Osteocyte (in vitro differentiated cells): ENCODE measurements around the gene IRX2. TPM values are rescaled to one million over a fixed set of nuclear protein-coding genes. Genes with fewer than 3 reads are reported as not detected.

Experiments
- DNase-seq: peaks from one replicate; pipeline ENCODE4 v3.0.0; 2021; ENCODE audit warnings: mixed read lengths; ENCODE audit not compliant: unreplicated experiment; ENCODE audit errors: extremely low spot score
- H3K27ac Mint-ChIP-seq: one replicate; pipeline ENCODE4 v1.8.0; 2021; ENCODE audit warnings: mild to moderate bottlenecking, mixed read lengths; ENCODE audit not compliant: unreplicated experiment
- H3K27me3 Mint-ChIP-seq: one replicate; pipeline ENCODE4 v1.8.0; 2021; ENCODE audit warnings: mixed read lengths; ENCODE audit not compliant: unreplicated experiment
- H3K36me3 Mint-ChIP-seq: one replicate; pipeline ENCODE4 v1.8.0; 2021; ENCODE audit warnings: mixed read lengths; ENCODE audit not compliant: unreplicated experiment
- H3K4me1 Mint-ChIP-seq: one replicate; pipeline ENCODE4 v1.8.0; 2021; ENCODE audit warnings: mixed read lengths; ENCODE audit not compliant: unreplicated experiment
- H3K4me3 Mint-ChIP-seq: one replicate; pipeline ENCODE4 v1.8.0; 2021; ENCODE audit warnings: mild to moderate bottlenecking, moderate library complexity, mixed read lengths; ENCODE audit not compliant: unreplicated experiment
- H3K9me3 Mint-ChIP-seq: one replicate; pipeline ENCODE4 v1.8.0; 2021; ENCODE audit warnings: mixed read lengths; ENCODE audit not compliant: unreplicated experiment
- total RNA-seq: library from RNA; stranded (reverse); gene quantifications from 2 replicates; pipeline ENCODE4 v1.2.1, GENCODE V29; 2021
- TF ChIP-seq, protein P1 (sequence below): fragments of 200-600 bp; sonication (generic); IDR thresholded peaks from 2 replicates; pipeline ENCODE4 v1.5.0; 2021; ENCODE audit warnings: antibody characterized with exemption, mild to moderate bottlenecking, moderate library complexity

Gene IRX2
- total RNA-seq, 1 donor from 2014 or later, result 17.1 TPM

GRCh38 chr5:2740876-2741555, 10.5 kb downstream of the IRX2 start:
- Mint-ChIP-seq H3K9me3 (no peaks in the 10 kb centered on the region), H3K36me3 (peaks cover 12% of the 10 kb centered on the region), H3K4me3 (no peak overlapping the region), H3K27ac (no peak overlapping the region), H3K4me1 (peaks cover 21% of the 10 kb centered on the region), H3K27me3 (no peaks in the 10 kb centered on the region)
- DNase-seq, result peak; percentile 73
- TF ChIP-seq, protein P1, sequence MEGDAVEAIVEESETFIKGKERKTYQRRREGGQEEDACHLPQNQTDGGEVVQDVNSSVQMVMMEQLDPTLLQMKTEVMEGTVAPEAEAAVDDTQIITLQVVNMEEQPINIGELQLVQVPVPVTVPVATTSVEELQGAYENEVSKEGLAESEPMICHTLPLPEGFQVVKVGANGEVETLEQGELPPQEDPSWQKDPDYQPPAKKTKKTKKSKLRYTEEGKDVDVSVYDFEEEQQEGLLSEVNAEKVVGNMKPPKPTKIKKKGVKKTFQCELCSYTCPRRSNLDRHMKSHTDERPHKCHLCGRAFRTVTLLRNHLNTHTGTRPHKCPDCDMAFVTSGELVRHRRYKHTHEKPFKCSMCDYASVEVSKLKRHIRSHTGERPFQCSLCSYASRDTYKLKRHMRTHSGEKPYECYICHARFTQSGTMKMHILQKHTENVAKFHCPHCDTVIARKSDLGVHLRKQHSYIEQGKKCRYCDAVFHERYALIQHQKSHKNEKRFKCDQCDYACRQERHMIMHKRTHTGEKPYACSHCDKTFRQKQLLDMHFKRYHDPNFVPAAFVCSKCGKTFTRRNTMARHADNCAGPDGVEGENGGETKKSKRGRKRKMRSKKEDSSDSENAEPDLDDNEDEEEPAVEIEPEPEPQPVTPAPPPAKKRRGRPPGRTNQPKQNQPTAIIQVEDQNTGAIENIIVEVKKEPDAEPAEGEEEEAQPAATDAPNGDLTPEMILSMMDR, result no peak

- peak; percentile 81 for DNase-seq
- TF ChIP-seq, protein P1, result no peak
- Mint-ChIP-seq H3K4me1 (peaks cover 14% of the 10 kb centered on the region), H3K27me3 (no peaks in the 10 kb centered on the region), H3K4me3 (peak overlapping the region; percentile 72), H3K36me3 (peaks cover 8% of the 10 kb centered on the region), H3K27ac (no peak overlapping the region), H3K9me3 (no peaks in the 10 kb centered on the region)
These were observed 11.2 kb downstream of the IRX2 start for GRCh38 chr5:2740051-2740875.

DNA sequence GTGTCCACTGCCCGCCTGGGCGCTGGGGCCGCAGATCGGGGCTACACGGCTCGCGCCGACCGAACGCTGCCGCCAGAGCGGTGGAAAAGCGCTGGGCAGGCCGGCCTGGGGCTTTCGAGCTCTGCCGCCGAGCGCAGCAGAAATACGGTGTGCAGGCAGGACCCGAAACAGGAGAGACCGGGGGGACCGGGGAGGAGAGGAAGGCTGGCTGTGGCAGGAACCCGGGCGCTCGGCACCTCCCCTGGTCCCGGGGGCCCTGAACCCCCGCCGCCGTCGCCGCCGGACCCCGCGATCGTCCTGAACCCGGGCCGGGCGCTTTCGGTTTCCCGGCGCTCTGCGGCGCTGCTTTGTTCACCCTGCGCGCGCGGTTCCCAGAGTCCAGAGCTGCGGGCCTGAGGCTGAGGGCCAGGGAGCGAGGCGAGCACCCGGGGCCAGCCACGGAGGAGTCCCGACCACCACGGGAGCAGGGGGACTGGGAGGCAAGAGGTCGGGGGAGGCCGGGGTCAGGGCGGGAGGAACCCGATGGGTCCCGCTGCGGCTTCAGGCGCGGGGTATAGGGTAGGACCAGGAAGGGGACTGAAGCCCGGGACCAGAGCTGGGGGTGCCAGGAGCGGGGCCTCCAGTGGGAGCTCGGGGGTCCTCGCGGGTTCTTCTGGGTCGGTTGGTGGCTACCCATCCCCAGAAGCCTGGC, 12.0 kb downstream of the IRX2 start:
- peak; percentile 84 for DNase-seq
- TF ChIP-seq, protein P1, result no peak
- H3K36me3 Mint-ChIP-seq, result peaks cover 8% of the 10 kb centered on the region
- H3K4me3 Mint-ChIP-seq, result peak overlapping the region; percentile 72
- H3K9me3 Mint-ChIP-seq, result no peaks in the 10 kb centered on the region
- H3K4me1 Mint-ChIP-seq, result peaks cover 7% of the 10 kb centered on the region
- peaks cover 1% of the 10 kb centered on the region for H3K27me3 Mint-ChIP-seq
- H3K27ac Mint-ChIP-seq, result no peak overlapping the region

DNA sequence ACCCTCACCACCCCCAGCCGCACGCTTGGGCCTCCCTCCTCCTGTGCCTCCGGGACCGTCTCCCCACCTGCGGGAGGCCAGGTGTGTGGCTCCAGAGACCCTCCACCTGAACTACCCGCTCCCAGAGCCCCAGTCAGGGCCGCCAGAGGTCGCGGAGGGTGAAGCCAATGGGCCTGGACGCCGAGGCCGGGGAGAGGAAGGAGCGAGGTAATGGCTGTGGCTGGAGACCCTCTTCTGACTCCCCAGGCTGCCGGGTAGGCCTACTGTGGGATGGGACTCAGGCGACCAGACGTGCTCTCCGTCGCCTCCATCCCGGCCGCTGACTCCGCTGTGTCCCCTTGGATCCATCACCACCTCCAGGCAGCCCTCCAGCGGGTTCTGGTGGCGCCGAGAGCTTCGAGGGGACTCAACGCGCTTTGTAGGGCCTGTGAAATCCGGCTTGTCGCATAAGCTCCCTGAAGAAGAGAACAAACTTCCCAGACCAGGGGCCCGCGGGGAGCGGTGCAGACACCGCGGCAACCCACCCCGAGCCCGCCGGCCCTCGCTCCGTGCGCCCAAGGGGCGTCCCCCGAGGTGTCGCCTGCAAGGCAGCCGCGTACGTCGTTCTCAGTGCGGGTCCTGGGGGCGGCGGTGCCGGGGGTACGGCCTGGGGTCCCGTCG, 12.6 kb downstream of the IRX2 start:
- Mint-ChIP-seq H3K36me3 (peaks cover 4% of the 10 kb centered on the region), H3K27me3 (peaks cover 2% of the 10 kb centered on the region), H3K27ac (no peak overlapping the region), H3K4me3 (peak overlapping the region; percentile 72), H3K4me1 (peaks cover 3% of the 10 kb centered on the region), H3K9me3 (no peaks in the 10 kb centered on the region)
- peak; percentile 79 for DNase-seq
- TF ChIP-seq, protein P1, result no peak
